GM06990 (cell line): ENCODE results near the gene HAUS2.

Experiments used
- DNase-seq: peaks from one replicate; pipeline ENCODE4 v3.0.0-alpha.2; 2011; ENCODE audit not compliant: insufficient read length; ENCODE audit errors: extremely low read depth
- H3K27me3 ChIP-seq: replicated peaks from 2 replicates; pipeline ENCODE4 v1.6.0; 2011; ENCODE audit warnings: low read length; ENCODE audit not compliant: control insufficient read depth, insufficient read depth
- H3K36me3 ChIP-seq: 2 replicates; pipeline ENCODE4 v1.5.1; 2011; ENCODE audit warnings: low read length; ENCODE audit not compliant: control insufficient read depth, insufficient read depth
- H3K4me3 ChIP-seq: replicated peaks from 2 replicates; pipeline ENCODE4 v1.5.1; 2011; ENCODE audit warnings: low read depth, mild to moderate bottlenecking, control low read depth, low read length
- CTCF ChIP-seq: IDR thresholded peaks from 2 replicates; pipeline ENCODE4 v1.5.1; 2011; ENCODE audit warnings: low read length, control low read depth, mild to moderate bottlenecking, inconsistent platforms; ENCODE audit not compliant: insufficient read depth, poor library complexity, severe bottlenecking

HAUS2 gene

GRCh38 chr15:42590619-42591237, 42.1 kb downstream of the HAUS2 start:
- no peak overlapping the region for H3K4me3 ChIP-seq
- DNase-seq: no peak

GRCh38 chr15:42591238-42591934, 42.7 kb downstream of the HAUS2 start:
- H3K4me3 ChIP-seq: no peak overlapping the region
- TF ChIP-seq CTCF: peak; percentile 37
- no peaks in the 10 kb centered on the region for H3K27me3 ChIP-seq
- peaks cover 1% of the 10 kb centered on the region; the same call in 1 of the 2 replicates for H3K36me3 ChIP-seq
- DNase-seq: no peak

More at GRCh38 chr15:42590619-42591237, 42.1 kb downstream of the HAUS2 start:
- no peak for TF ChIP-seq CTCF
- Histone ChIP-seq H3K36me3 (peaks cover 1% of the 10 kb centered on the region; the same call in 1 of the 2 replicates), H3K27me3 (no peaks in the 10 kb centered on the region)

- no peak for DNase-seq
- Histone ChIP-seq H3K36me3 (peaks cover 1% of the 10 kb centered on the region; the same call in 1 of the 2 replicates), H3K4me3 (no peak overlapping the region), H3K27me3 (no peaks in the 10 kb centered on the region)
- TF ChIP-seq CTCF: no peak
Observed at GRCh38 chr15:42592716-42593115, 44.1 kb downstream of the HAUS2 start.

GRCh38 chr15:42593143-42593542, 44.5 kb downstream of the HAUS2 start:
- no peak overlapping the region for H3K4me3 ChIP-seq
- TF ChIP-seq CTCF: no peak
- peaks cover 1% of the 10 kb centered on the region; the same call in 1 of the 2 replicates for H3K36me3 ChIP-seq
- H3K27me3 ChIP-seq: no peaks in the 10 kb centered on the region
- no peak for DNase-seq

- no peak for DNase-seq
- Histone ChIP-seq H3K4me3 (no peak overlapping the region), H3K27me3 (no peaks in the 10 kb centered on the region), H3K36me3 (peaks cover 1% of the 10 kb centered on the region; the same call in 1 of the 2 replicates)
- no peak for TF ChIP-seq CTCF
Observed at GRCh38 chr15:42594095-42594494, 45.5 kb downstream of the HAUS2 start.
